Measurements from ENCODE around the gene ZNF197. TPM values are rescaled to one million over a fixed set of nuclear protein-coding genes. Genes with fewer than 3 reads are reported as not detected.

ZNF197 gene
- total RNA-seq, 1 donor: 17.7 TPM

DNA sequence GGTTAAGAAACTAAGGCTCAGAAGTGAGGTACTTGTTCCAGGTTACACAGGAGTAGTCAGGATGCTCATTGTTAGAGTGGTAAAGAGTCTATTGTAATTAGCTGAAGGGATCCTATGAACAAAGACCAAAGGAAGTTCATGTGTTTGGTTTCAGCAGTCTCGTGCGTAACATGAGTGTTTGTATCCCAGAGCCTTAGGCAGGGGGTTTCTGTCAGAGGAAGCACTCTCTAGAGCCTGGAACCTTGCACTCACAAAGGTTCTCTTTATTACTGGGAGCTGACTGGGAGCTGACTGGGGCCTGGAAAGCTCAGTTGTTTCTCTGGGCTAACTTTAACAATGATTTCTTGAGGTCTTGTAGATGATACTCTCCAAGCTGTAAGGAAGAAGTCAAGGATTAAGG is 3.9 kb downstream of the ZNF197 start:
- no peak overlapping the region for H3K4me2 ChIP-seq (ENCODE audit: insufficient read depth, low read length)
- H2AFZ ChIP-seq (ENCODE audit: low read length): no peak overlapping the region
- no peaks in the 10 kb centered on the region for H4K20me1 ChIP-seq (ENCODE audit: insufficient read depth, low read length)
- peaks cover 40% of the 10 kb centered on the region for H3K36me3 ChIP-seq (ENCODE audit: insufficient read depth, low read length)
- H3K4me1 ChIP-seq (ENCODE audit: insufficient read depth, low read length): peaks cover 11% of the 10 kb centered on the region
- H3K27ac ChIP-seq (ENCODE audit: low read depth, low read length): no peak overlapping the region
- DNase-seq (ENCODE audit: insufficient read length, low spot score, missing footprints): no peak
- TF ChIP-seq, protein P1, sequence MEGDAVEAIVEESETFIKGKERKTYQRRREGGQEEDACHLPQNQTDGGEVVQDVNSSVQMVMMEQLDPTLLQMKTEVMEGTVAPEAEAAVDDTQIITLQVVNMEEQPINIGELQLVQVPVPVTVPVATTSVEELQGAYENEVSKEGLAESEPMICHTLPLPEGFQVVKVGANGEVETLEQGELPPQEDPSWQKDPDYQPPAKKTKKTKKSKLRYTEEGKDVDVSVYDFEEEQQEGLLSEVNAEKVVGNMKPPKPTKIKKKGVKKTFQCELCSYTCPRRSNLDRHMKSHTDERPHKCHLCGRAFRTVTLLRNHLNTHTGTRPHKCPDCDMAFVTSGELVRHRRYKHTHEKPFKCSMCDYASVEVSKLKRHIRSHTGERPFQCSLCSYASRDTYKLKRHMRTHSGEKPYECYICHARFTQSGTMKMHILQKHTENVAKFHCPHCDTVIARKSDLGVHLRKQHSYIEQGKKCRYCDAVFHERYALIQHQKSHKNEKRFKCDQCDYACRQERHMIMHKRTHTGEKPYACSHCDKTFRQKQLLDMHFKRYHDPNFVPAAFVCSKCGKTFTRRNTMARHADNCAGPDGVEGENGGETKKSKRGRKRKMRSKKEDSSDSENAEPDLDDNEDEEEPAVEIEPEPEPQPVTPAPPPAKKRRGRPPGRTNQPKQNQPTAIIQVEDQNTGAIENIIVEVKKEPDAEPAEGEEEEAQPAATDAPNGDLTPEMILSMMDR (IDR thresholded peaks at IDR 0.05; ENCODE audit: extremely low read depth, low read depth, low read length): no peak
- no peaks in the 10 kb centered on the region for H3K9me3 ChIP-seq (ENCODE audit: low read depth, low read length)
- no peaks in the 10 kb centered on the region for H3K27me3 ChIP-seq (ENCODE audit: insufficient read depth, low read length)
- peaks cover 40% of the 10 kb centered on the region for H3K79me2 ChIP-seq (ENCODE audit: insufficient read depth, low read length)
- no peak overlapping the region for H3K4me3 ChIP-seq (ENCODE audit: insufficient read depth, low read length)

DNA sequence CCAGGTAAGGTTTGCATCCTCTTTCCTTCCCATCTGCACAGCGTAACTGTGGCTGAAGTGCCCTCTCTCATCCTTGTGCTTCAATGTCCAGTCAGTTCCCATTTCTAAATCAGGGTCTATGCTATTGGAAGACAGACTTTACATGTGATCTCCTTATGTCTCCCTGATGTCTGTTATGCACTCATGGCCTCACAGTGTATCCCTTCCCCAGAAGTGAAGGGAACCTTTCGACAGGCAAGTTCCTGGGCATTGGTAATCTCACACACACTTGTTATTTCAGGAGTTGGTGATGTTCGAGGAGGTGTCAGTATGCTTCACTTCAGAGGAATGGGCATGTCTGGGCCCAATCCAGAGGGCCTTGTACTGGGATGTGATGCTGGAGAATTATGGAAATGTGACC is 7.4 kb downstream of the ZNF197 start:
- no peaks in the 10 kb centered on the region for H3K9me3 ChIP-seq (ENCODE audit: low read depth, low read length)
- peaks cover 56% of the 10 kb centered on the region for H3K36me3 ChIP-seq (ENCODE audit: insufficient read depth, low read length)
- H3K4me1 ChIP-seq (ENCODE audit: insufficient read depth, low read length): no peaks in the 10 kb centered on the region
- H3K27ac ChIP-seq (ENCODE audit: low read depth, low read length): no peak overlapping the region
- no peak overlapping the region for H3K4me2 ChIP-seq (ENCODE audit: insufficient read depth, low read length)
- H3K79me2 ChIP-seq (ENCODE audit: insufficient read depth, low read length): peaks cover 24% of the 10 kb centered on the region
- H2AFZ ChIP-seq (ENCODE audit: low read length): no peak overlapping the region
- DNase-seq (ENCODE audit: insufficient read length, low spot score, missing footprints): no peak
- TF ChIP-seq, protein P1 (IDR thresholded peaks at IDR 0.05; ENCODE audit: extremely low read depth, low read depth, low read length): no peak
- H3K27me3 ChIP-seq (ENCODE audit: insufficient read depth, low read length): no peaks in the 10 kb centered on the region
- H4K20me1 ChIP-seq (ENCODE audit: insufficient read depth, low read length): no peaks in the 10 kb centered on the region
- no peak overlapping the region for H3K4me3 ChIP-seq (ENCODE audit: insufficient read depth, low read length)

DNA sequence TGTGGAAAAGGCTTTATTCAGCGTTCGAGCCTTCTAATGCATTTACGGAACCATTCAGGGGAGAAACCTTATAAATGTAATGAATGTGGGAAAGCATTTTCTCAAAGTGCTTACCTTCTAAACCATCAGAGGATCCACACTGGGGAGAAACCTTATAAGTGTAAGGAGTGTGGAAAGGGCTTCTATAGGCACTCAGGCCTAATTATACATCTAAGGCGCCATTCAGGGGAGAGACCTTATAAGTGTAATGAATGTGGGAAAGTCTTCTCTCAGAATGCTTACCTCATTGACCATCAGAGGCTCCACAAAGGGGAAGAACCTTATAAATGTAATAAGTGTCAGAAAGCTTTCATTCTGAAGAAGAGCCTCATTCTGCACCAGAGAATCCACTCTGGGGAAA is 17.5 kb downstream of the ZNF197 start:
- H3K27me3 ChIP-seq (ENCODE audit: insufficient read depth, low read length): no peaks in the 10 kb centered on the region
- no peak overlapping the region for H2AFZ ChIP-seq (ENCODE audit: low read length)
- H3K9me3 ChIP-seq (ENCODE audit: low read depth, low read length): peaks cover 34% of the 10 kb centered on the region
- no peak overlapping the region for H3K4me2 ChIP-seq (ENCODE audit: insufficient read depth, low read length)
- DNase-seq (ENCODE audit: insufficient read length, low spot score, missing footprints): no peak
- TF ChIP-seq, protein P1 (IDR thresholded peaks at IDR 0.05; ENCODE audit: extremely low read depth, low read depth, low read length): no peak
- peaks cover 54% of the 10 kb centered on the region for H3K36me3 ChIP-seq (ENCODE audit: insufficient read depth, low read length)
- H3K27ac ChIP-seq (ENCODE audit: low read depth, low read length): no peak overlapping the region
- H4K20me1 ChIP-seq (ENCODE audit: insufficient read depth, low read length): peaks cover 2% of the 10 kb centered on the region
- H3K4me3 ChIP-seq (ENCODE audit: insufficient read depth, low read length): no peak overlapping the region
- no peaks in the 10 kb centered on the region for H3K4me1 ChIP-seq (ENCODE audit: insufficient read depth, low read length)
- H3K79me2 ChIP-seq (ENCODE audit: insufficient read depth, low read length): peaks cover 3% of the 10 kb centered on the region

DNA sequence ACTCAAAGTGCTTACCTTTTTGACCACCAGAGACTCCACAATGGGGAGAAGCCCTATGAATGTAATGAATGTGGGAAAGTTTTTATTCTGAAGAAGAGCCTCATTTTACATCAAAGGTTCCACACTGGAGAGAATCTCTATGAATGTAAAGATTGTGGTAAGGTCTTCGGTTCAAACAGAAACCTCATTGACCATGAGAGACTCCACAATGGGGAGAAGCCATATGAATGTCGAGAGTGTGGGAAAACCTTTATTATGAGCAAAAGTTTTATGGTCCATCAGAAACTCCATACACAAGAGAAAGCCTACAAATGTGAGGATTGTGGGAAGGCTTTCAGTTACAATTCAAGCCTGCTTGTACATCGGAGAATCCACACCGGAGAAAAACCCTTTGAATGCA is 18.2 kb downstream of the ZNF197 start:
- Histone ChIP-seq H3K27ac (ENCODE audit: low read depth, low read length) (no peak overlapping the region), H3K36me3 (ENCODE audit: insufficient read depth, low read length) (peaks cover 48% of the 10 kb centered on the region), H3K79me2 (ENCODE audit: insufficient read depth, low read length) (no peaks in the 10 kb centered on the region), H3K9me3 (ENCODE audit: low read depth, low read length) (peaks cover 34% of the 10 kb centered on the region), H3K27me3 (ENCODE audit: insufficient read depth, low read length) (no peaks in the 10 kb centered on the region), H3K4me1 (ENCODE audit: insufficient read depth, low read length) (no peaks in the 10 kb centered on the region), H3K4me2 (ENCODE audit: insufficient read depth, low read length) (no peak overlapping the region), H2AFZ (ENCODE audit: low read length) (no peak overlapping the region), H4K20me1 (ENCODE audit: insufficient read depth, low read length) (peaks cover 2% of the 10 kb centered on the region), H3K4me3 (ENCODE audit: insufficient read depth, low read length) (no peak overlapping the region)
- TF ChIP-seq, protein P1 (IDR thresholded peaks at IDR 0.05; ENCODE audit: extremely low read depth, low read depth, low read length): no peak
- DNase-seq (ENCODE audit: insufficient read length, low spot score, missing footprints): no peak
